Measurements from ENCODE around the gene C5orf47. TPM values are rescaled to one million over a fixed set of nuclear protein-coding genes. Genes with fewer than 3 reads are reported as not detected.

The C5orf47 gene
- total RNA-seq, 1 experiment from 2014 or later, result not detected

GRCh38 chr5:174052636-174053035 lies 63.7 kb downstream of the C5orf47 start:
- intact Hi-C loops (cut with micrococcal nuclease; ENCODE audit: unreplicated experiment) (no loop called here), in situ Hi-C loops (cut with HindIII; ENCODE audit: low pct_unique_long_range_greater_than_20kb, low sequenced_read_pairs) (no loop called here)
- no peaks in the 10 kb centered on the region for H3K9me3 ChIP-seq (ENCODE audit: control insufficient read depth, insufficient read depth, low read depth, low read length)
- H3K4me1 ChIP-seq (ENCODE audit: control insufficient read depth, insufficient read depth, low read length), result no peaks in the 10 kb centered on the region
- no peak for DNase-seq (ENCODE audit: low read depth, low spot score)
- no peak overlapping the region for H3K4me3 ChIP-seq (ENCODE audit: low read depth in 2 of 2, low read length in 2 of 2)
- CTCF ChIA-PET, result no interaction called here
- TF ChIP-seq CTCF (IDR thresholded peaks at IDR 0.05) (no peak), TCF7L2 (IDR thresholded peaks at IDR 0.05; ENCODE audit: low read depth, low read length) (no peak), SIN3A (IDR thresholded peaks at IDR 0.05; ENCODE audit: borderline replicate concordance, insufficient read depth, low read depth, low read length) (no peak), REST (IDR thresholded peaks at IDR 0.05; ENCODE audit: insufficient read depth in 1 of 2, low read depth in 2 of 2, low read length in 1 of 2) (no peak), POLR2AphosphoS5 (IDR thresholded peaks at IDR 0.05; ENCODE audit: low read depth, low read length) (no peak)
- ATAC-seq, result no peak
- no peaks in the 10 kb centered on the region for H3K36me3 ChIP-seq (ENCODE audit: control insufficient read depth, insufficient read depth, low read length)
- BruUV-seq (replicated peaks), result no TSS peak
- H3K27me3 ChIP-seq (ENCODE audit: control insufficient read depth, insufficient read depth, low read length), result peaks cover 3% of the 10 kb centered on the region; the same call in 1 of the 2 replicates
- POLR2A ChIA-PET, result no interaction called here
- no peak overlapping the region for H3K27ac ChIP-seq (ENCODE audit: low read length)

- no peak for ATAC-seq
- Histone ChIP-seq H3K27ac (ENCODE audit: low read length) (no peak overlapping the region), H3K27me3 (ENCODE audit: control insufficient read depth, insufficient read depth, low read length) (peaks cover 6% of the 10 kb centered on the region; the same call in 1 of the 2 replicates), H3K4me1 (ENCODE audit: control insufficient read depth, insufficient read depth, low read length) (no peaks in the 10 kb centered on the region), H3K36me3 (ENCODE audit: control insufficient read depth, insufficient read depth, low read length) (no peaks in the 10 kb centered on the region), H3K9me3 (ENCODE audit: control insufficient read depth, insufficient read depth, low read depth, low read length) (no peaks in the 10 kb centered on the region), H3K4me3 (ENCODE audit: low read depth in 2 of 2, low read length in 2 of 2) (no peak overlapping the region)
- CTCF ChIA-PET, result interaction anchor here (0.7 to 1.5 kb wide), 2 partner anchors 8 to 264 kb away, joined by 3 to 4 read pairs; partner anchors contain the start of gene NSG2
- BruUV-seq (replicated peaks), result no TSS peak
- DNase-seq (ENCODE audit: low read depth, low spot score), result no peak
- in situ Hi-C loops (cut with HindIII; ENCODE audit: low pct_unique_long_range_greater_than_20kb, low sequenced_read_pairs), result no loop called here
- intact Hi-C loops (cut with micrococcal nuclease; ENCODE audit: unreplicated experiment), result no loop called here
- POLR2A ChIA-PET, result no interaction called here
- no peak for TF ChIP-seq POLR2AphosphoS5 (IDR thresholded peaks at IDR 0.05; ENCODE audit: low read depth, low read length)
These were observed 64.9 kb downstream of the C5orf47 start for GRCh38 chr5:174053905-174054304.

Other genes starting within 250 kb of the C5orf47 start
- gene CPEB4, start 100.8 kb upstream of the C5orf47 start, total RNA-seq (2021; ENCODE audit: unreplicated experiment), result 27.7 TPM
- not detected for gene NSG2, start 56.5 kb downstream of the C5orf47 start, total RNA-seq (2021; ENCODE audit: unreplicated experiment)